Loucy (cell line): ENCODE measurements around the gene FGD5.
A peak's percentile ranks its signal among the peaks of the same experiment; 100 is the strongest.

Experiments used
- H2AFZ ChIP-seq: fragments of 200-600 bp; sonication (generic); 2 replicates; pipeline ENCODE4 v1.6.0; 2016; ENCODE audit warnings: antibody characterized with exemption, mild to moderate bottlenecking, low read length, moderate library complexity
- H3F3A ChIP-seq: fragments of 200-600 bp; 2 replicates; pipeline ENCODE4 v1.6.0; 2016; ENCODE audit warnings: antibody characterized with exemption, low read depth, mild to moderate bottlenecking
- H3K27me3 ChIP-seq: fragments of 200-600 bp; sonication (generic); 2 replicates; pipeline ENCODE4 v1.6.1; 2014; ENCODE audit warnings: low read length, mild to moderate bottlenecking; ENCODE audit not compliant: insufficient read depth, poor library complexity, severe bottlenecking
- H3K36me3 ChIP-seq: fragments of 200-600 bp; sonication (generic); 2 replicates; pipeline ENCODE4 v1.6.1; 2016; ENCODE audit warnings: low read length; ENCODE audit not compliant: insufficient read depth
- H3K4me1 ChIP-seq: fragments of 200-600 bp; sonication (generic); 2 replicates; pipeline ENCODE4 v1.5.1; 2014; ENCODE audit warnings: low read length, mild to moderate bottlenecking; ENCODE audit not compliant: insufficient read depth, poor library complexity, severe bottlenecking
- H3K4me2 ChIP-seq: fragments of 200-600 bp; sonication (generic); 2 replicates; pipeline ENCODE4 v1.6.0; 2014; ENCODE audit warnings: antibody characterized with exemption, low read length, low read depth, mild to moderate bottlenecking; ENCODE audit not compliant: poor library complexity, severe bottlenecking
- H3K4me3 ChIP-seq: fragments of 200-600 bp; sonication (generic); 2 replicates; pipeline ENCODE4 v1.5.1; 2014; ENCODE audit warnings: low read length, mild to moderate bottlenecking, mixed read lengths; ENCODE audit not compliant: poor library complexity, severe bottlenecking
- H3K79me2 ChIP-seq: fragments of 200-600 bp; sonication (generic); 2 replicates; pipeline ENCODE4 v1.6.1; 2014; ENCODE audit warnings: low read length; ENCODE audit not compliant: insufficient read depth
- H3K9ac ChIP-seq: fragments of 200-600 bp; sonication (generic); 2 replicates; pipeline ENCODE4 v1.6.0; 2014; ENCODE audit warnings: mild to moderate bottlenecking, low read depth, low read length, moderate library complexity; ENCODE audit not compliant: poor library complexity, severe bottlenecking
- H3K9me2 ChIP-seq: fragments of 200-600 bp; sonication (generic); replicated peaks from 2 replicates; pipeline ENCODE4 v1.6.1; 2016; ENCODE audit warnings: low read depth, low read length, mixed read lengths
- H3K9me3 ChIP-seq: fragments of 200-600 bp; sonication (generic); 2 replicates; pipeline ENCODE4 v1.6.1; 2014; ENCODE audit warnings: mild to moderate bottlenecking, antibody characterized with exemption, low read length, low read depth; ENCODE audit not compliant: insufficient read depth
- H4K20me1 ChIP-seq: fragments of 200-600 bp; sonication (generic); 2 replicates; pipeline ENCODE4 v1.6.0; 2014; ENCODE audit warnings: antibody characterized with exemption, low read length, mild to moderate bottlenecking; ENCODE audit not compliant: insufficient read depth, poor library complexity, severe bottlenecking
- EZH2phosphoT487 ChIP-seq: fragments of 200-600 bp; IDR thresholded peaks from 2 replicates; pipeline ENCODE4 v1.6.1; 2018; ENCODE audit warnings: antibody characterized with exemption, mild to moderate bottlenecking, moderate library complexity, borderline replicate concordance
- TF ChIP-seq, protein P1 (sequence below): fragments of 200-600 bp; sonication (generic); conservative IDR thresholded peaks from 2 replicates; pipeline ENCODE4 v1.5.1; 2014; ENCODE audit warnings: mild to moderate bottlenecking, antibody characterized with exemption, low read length

Gene FGD5

DNA sequence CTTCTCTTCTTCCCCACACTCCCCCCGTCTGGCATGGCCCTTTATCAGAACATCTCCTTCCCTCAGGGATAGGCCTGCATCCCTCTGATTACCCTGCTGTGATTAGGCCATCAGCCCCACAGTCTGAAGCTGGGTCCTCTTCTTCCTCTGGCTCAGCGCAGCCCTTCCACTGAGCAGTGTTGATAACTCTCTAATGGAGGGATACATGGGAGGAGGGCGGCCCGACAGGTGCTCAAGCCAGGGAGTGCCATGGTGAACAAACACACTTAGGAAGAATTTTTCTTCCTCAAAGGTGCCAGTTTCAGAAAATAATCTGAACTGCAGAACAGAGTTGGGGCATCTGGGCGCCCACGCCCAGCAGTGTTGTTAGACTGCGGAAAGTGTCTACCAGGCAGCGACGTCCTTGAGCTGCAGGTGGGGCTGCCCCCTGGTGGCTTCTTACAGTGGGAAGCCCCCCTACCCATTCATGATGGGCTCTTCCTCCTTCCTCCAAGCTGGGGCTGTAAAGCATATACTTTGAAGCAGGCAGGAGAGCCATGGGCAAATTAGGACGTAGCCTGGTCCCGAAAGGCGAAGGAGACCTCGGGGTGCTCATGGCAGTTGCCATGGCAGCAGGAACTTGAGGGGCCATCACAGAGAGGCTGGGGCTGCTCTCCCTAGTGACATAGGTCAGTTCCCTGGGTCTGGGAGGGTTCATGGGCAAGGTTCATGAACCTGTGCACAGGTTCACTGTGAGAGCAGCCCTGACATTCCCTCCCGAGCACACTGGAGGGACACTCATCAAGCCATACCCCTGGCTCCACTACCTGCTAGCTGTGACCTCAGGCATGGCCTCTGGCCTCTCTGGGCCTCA is 95.4 kb downstream of the FGD5 start:
- no peak overlapping the region for H3K4me2 ChIP-seq
- H3F3A ChIP-seq = no peaks in the 10 kb centered on the region
- no peaks in the 10 kb centered on the region for H3K4me1 ChIP-seq
- H3K9me3 ChIP-seq = no peaks in the 10 kb centered on the region
- no peaks in the 10 kb centered on the region for H4K20me1 ChIP-seq
- no peaks in the 10 kb centered on the region for H3K36me3 ChIP-seq
- H3K27me3 ChIP-seq = no peaks in the 10 kb centered on the region
- no peaks in the 10 kb centered on the region for H3K9me2 ChIP-seq
- no peak overlapping the region for H3K9ac ChIP-seq
- no peak overlapping the region for H2AFZ ChIP-seq
- no peak overlapping the region for H3K4me3 ChIP-seq
- TF ChIP-seq EZH2phosphoT487 = no peak
- TF ChIP-seq, protein P1, sequence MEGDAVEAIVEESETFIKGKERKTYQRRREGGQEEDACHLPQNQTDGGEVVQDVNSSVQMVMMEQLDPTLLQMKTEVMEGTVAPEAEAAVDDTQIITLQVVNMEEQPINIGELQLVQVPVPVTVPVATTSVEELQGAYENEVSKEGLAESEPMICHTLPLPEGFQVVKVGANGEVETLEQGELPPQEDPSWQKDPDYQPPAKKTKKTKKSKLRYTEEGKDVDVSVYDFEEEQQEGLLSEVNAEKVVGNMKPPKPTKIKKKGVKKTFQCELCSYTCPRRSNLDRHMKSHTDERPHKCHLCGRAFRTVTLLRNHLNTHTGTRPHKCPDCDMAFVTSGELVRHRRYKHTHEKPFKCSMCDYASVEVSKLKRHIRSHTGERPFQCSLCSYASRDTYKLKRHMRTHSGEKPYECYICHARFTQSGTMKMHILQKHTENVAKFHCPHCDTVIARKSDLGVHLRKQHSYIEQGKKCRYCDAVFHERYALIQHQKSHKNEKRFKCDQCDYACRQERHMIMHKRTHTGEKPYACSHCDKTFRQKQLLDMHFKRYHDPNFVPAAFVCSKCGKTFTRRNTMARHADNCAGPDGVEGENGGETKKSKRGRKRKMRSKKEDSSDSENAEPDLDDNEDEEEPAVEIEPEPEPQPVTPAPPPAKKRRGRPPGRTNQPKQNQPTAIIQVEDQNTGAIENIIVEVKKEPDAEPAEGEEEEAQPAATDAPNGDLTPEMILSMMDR = peak; percentile 62
- no peaks in the 10 kb centered on the region for H3K79me2 ChIP-seq

DNA sequence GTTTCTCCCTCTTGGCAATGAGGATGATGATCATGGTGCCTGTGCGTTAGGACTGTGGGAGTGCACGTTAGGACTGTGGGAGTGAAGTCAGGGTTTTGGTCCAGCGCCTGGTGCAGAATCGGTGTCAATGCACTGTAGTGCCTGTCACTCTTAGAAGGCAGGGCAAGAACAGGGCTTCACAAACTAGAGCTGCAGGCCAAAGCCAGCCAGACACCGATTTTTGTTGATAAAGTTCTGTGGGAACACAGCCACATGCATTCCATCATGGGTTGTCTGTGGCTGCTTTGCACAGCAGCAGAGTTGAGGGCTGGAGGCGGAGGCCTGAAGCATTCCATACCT is 96.0 kb downstream of the FGD5 start:
- H3K9ac ChIP-seq = no peak overlapping the region
- no peak overlapping the region for H2AFZ ChIP-seq
- TF ChIP-seq, protein P1 = no peak
- no peak for TF ChIP-seq EZH2phosphoT487
- H3K4me1 ChIP-seq = no peaks in the 10 kb centered on the region
- H3K36me3 ChIP-seq = no peaks in the 10 kb centered on the region
- H3K4me2 ChIP-seq = no peak overlapping the region
- no peaks in the 10 kb centered on the region for H3K27me3 ChIP-seq
- no peaks in the 10 kb centered on the region for H3F3A ChIP-seq
- no peaks in the 10 kb centered on the region for H3K79me2 ChIP-seq
- no peaks in the 10 kb centered on the region for H3K9me2 ChIP-seq
- no peak overlapping the region for H3K4me3 ChIP-seq
- no peaks in the 10 kb centered on the region for H3K9me3 ChIP-seq
- no peaks in the 10 kb centered on the region for H4K20me1 ChIP-seq

DNA sequence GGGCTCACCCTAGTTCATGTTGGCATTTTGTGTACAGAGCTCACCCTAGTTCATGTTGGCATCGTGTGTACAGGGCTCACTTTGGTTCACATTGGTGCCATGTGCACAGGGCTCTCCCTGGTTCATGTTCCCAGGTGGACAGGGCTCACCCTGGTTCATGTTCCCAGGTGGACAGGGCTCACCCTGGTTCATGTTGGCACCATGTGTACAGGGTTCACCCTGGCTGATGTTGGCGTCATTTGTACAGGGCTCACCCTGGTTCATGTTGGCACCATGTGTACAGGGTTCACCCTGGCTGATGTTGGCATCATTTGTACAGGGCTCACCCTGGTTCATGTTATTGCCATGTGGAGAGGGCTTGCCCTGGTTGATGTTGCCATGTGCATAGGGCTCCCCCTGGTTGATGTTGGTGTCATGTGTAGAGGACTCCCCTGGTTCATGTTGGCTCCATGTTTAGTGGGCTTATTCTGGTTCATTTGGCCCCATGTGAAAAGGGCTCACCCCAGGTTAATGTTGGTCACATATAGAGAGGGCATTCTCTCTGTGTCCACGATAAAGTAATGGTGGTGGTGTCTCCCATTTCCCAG is 97.0 kb downstream of the FGD5 start:
- Histone ChIP-seq H3K4me1 (no peaks in the 10 kb centered on the region), H3K4me2 (no peak overlapping the region), H3K9me3 (no peaks in the 10 kb centered on the region), H4K20me1 (no peaks in the 10 kb centered on the region), H3K4me3 (no peak overlapping the region), H2AFZ (no peak overlapping the region), H3K9me2 (no peaks in the 10 kb centered on the region), H3F3A (no peaks in the 10 kb centered on the region), H3K27me3 (no peaks in the 10 kb centered on the region), H3K79me2 (no peaks in the 10 kb centered on the region), H3K36me3 (no peaks in the 10 kb centered on the region), H3K9ac (no peak overlapping the region)
- TF ChIP-seq EZH2phosphoT487 = no peak
- TF ChIP-seq, protein P1 = peak; percentile 54; the same call in 1 of the 2 replicates
